COLO668 (cell line): ENCODE results near the gene FGF14.
A peak's percentile ranks its signal among the peaks of the same experiment; 100 is the strongest.

Experiments
- DNase-seq: peaks from one replicate; lab custom pipeline; 2025; ENCODE audit not compliant: unreplicated experiment; lab: John Stamatoyannopoulos, UW

FGF14 gene

DNA sequence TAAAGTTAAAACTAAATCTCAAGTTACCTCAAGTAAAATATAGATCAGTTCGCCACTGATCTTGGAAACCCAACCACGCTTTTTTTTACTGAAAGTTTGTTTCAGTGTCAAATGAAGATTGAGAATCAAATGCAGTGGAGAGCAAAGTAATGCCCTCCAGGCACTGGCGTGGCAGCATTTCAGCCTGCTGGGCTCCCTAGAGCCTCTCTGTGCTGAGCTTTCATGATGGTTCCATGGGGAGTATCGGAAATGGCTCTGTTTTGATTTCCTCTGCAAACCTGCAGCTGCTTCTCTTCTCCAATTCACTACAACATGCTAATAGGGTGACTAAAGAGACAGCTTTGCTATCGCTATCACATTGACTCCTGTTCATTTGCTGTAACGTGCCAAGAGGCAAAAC lies 141.6 kb downstream of the FGF14 start:
- DNase-seq = no peak

DNA sequence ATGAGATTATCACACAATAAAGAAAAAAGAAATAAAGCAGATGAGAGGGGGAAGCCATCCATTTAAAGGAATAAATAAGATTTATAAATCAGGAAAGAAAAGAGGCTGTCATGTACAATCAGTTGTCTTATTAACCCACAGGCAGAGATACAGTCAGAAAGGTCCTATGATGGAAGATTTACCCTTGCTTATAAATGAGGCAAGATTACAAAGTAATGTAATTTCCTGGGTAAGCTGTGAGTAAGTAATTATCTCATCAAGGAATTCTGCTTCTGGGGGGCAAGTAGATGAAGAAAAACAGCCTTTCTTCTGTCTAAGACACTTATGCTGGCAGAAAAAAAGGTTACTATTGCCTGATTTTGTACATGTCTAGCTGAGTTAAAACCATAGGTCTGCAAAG lies 146.4 kb downstream of the FGF14 start:
- no peak for DNase-seq

DNA sequence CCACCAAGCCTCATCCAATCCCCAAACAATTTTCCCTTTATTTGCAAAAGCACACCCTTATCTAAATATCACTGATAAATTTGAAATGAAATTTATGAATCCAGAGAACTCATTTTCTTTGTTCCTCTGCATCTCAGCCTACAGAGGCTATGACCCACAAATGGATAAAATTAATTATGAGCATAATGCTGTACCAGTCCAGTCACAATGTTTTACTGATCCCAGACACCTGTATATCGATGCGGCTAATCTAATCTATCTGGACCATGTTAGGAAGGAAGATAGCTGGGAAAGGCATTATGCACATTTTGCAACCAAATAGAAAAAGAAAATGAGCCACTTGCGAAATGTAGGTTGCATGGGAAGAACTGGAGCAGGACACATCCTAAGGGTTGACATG lies 150.0 kb downstream of the FGF14 start:
- DNase-seq = no peak

DNA sequence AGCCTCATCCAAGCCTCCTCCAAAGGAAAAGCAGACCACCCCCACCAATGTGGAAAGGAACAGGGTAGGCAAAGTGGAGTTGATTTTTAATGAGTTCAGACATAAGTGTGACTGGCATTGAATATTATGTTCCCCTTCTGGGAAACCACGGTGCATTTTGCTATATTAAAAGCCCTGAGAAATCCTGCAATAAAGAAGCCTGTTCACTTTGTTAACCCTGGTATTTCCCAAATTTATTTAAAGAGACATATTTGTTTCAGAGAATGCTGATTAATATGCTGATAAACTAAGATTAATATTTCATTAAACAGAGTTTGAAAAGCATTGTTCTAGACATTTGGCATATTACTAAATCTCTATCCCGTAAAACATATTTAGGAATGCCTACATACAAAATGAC lies 151.4 kb downstream of the FGF14 start:
- DNase-seq = no peak

DNA sequence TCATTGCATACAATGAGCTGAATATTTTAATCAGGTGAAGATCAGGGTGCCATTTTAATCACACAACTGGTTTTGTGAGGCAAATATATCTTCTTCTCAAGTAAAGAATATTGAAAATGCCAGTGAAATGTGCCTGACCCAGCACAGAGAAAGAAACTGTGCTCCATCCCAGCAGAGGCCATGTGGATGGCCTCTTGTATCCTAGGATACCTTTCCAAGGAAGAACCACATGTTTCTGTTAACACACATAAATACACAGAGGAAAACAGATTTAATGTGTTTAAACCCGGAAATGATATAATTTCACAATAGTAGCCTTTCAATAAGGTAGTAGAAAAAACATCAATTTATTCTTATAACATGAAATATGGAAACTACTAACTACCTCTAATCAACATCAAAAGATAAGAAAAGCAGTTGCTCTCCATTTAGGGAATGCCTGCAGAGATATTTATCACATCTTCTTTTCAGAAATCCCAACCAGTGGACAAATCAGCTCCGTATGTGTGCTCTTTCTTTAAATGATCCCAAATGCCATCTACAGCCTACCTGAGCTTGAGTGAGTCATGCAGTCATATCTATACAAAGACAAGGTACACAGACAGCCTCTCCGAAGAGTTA lies 157.1 kb downstream of the FGF14 start:
- DNase-seq = no peak

DNA sequence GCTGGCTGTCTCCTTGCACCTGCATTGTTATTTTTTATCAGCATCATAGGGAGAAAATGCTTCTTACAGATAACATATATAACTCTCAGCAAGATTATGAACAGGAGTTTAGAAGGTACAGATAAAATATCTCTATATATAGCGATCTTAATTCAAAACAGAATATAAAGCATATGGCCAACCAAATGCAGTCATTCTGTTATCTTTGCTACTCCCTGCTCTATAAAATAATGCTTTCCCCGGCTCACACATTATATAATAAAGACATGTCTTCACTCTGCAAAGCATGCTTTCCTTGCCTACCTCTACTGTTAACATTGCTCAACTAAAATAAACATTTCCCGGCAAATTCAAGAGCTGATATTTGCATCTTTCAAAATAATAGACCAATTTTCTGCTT lies 161.7 kb downstream of the FGF14 start:
- no peak for DNase-seq

DNA sequence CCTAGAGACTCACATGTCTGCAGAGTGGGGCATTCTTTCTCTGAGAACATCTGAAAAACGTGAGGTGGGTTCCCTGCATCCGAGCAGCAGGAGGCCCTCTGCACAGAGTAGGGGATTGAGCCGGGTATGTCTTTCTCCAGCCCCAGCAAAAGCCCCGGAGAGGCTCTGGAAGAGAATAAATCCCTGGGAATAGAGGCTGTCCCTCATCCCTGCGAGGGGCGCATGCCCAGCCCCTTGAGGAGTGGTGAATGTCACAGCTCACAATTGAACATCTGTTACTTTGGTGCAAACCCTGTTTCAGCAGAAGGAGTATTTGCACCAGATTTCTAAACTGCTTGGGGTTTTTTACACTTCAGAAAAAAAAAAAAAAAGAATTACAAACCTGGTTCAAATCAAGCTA lies 164.6 kb downstream of the FGF14 start:
- no peak for DNase-seq

DNA sequence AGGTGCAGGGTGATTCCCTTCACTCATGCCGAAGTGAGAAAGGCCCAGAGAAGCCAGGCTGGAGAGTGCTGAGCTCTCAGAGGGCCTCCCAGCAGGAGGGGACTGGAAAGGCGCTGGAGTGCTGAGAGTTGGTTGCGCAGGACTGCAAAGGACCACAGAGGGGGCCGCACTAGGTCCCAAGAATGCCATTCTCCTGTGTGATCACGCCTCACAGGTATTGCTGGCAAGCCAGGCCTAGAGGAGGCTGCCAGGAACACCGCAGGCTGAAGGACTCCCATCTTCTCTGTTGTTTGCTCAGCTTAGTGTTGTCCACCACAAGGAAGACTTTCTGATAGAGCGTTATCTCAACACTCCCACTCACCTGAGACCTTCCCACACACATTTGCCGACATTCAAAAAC lies 165.0 kb downstream of the FGF14 start:
- DNase-seq = no peak

DNA sequence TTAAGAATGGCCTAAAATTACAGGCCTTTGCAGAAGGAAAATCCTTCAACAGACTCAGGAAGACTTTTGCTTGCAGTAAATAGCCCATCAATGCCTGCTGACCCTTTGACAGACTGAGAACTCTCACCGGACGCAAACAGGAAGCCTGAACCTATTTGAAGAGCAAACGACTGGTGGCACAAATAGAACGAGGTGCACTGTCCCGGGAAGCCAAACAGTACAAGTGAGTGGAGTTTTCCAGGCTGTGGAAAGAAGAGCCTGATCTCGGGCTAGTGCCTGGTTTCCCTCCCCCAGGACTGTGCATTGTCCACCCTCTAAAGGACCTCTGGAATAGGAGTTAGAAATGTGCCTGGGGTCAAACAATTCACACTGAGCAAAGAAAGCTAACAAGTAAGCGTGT lies 165.5 kb downstream of the FGF14 start:
- no peak for DNase-seq

DNA sequence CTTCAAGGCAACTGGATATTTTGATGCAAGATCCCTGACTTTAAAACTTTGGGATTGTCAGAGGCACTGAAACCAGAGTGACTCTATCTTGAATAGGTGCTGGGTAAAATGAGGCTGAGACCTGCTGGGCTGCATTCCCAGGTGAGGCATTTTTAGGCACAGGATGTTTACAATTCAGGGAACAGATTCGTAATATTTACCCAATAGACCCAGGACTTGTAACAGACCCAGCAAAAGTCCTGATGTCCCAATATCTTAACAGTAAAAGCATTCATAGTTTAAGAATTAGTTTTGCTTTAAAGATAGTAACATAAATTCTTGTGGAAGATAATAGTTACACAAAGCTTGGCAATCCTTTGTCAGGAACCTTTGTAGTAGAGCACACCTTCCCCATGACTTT lies 166.2 kb downstream of the FGF14 start:
- no peak for DNase-seq

DNA sequence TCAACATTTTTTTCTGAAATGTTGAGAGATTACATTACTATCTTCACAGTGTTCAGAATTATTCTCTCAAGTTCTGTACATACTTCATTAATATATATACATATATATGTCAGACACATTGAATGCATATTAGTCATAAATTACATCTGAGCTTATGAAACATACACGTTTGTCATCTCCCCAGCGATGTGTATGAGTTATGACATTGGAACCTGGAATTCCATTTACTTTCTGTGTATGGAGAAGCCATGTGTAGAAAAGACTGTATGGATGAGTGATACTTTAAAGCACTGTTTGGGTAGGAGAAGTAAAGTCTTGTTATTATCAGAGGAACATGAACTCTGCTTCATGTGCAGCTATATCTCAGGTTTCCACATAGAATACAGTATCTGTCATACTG lies 167.2 kb downstream of the FGF14 start:
- no peak for DNase-seq

DNA sequence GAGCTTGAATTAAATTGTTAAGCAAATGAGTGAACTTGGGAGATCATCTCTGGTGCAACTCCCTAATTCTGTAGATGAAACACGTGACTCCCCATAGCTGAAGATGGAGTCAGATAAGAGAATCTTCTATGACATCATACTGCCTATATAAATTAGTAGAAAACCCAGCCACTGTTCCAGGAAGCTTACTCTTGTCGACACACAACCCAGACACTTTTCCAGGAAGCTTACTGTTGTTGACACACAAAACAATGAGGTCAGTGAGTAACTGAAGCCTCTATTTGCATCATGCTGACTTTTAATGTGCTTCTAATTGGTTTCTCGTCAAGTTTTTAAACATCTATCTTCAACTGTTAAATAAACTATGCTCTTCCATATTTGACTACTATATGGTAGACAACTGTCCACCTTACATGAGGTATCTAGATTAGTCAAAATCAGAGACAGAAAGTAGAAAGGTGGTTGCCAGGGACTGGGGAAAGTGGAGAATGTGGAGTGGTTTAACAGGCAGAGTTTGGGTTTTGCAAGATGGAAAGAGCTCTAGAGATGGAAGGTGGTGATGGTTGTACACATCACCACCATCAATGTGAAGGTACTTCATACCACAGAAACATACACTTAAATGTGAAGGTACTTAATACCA lies 168.2 kb downstream of the FGF14 start:
- DNase-seq = no peak

DNA sequence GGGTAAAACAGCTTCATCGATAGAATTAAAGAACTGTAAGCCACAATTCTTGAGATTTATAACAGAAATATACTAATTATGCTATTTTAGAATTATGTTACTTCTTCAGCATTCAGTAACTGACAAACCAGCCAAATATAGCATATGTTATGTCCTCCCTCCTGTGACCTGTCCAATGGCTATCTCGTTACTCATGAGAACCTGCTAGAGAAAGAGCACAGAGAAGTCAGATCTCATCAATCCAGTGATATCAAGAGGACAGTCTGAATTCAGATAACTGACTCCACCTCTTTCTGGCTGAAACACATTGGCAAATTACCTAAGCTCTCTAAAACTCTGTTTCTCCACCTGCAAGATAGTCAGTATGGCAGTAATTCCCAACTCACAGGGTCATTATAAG lies 170.4 kb downstream of the FGF14 start:
- DNase-seq = no peak

DNA sequence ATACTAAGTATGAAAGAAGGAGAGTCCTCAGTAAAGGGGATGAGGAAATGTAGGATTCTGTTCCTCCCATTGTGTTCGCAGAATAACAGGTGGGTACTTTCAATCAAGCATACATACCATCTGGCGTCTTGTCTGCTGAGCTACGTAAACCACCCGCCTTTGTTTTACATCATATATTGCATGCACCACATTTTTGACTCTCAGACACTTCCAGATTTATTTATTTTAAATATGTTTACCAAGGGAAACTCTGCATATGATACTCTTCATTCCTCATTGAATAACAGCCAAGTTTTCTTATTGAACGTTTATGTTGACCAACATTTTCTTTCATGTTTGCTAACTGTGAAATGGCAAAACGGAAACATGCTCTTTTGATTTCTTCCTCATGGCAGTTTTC lies 174.1 kb downstream of the FGF14 start:
- peak; percentile 30 for DNase-seq

DNA sequence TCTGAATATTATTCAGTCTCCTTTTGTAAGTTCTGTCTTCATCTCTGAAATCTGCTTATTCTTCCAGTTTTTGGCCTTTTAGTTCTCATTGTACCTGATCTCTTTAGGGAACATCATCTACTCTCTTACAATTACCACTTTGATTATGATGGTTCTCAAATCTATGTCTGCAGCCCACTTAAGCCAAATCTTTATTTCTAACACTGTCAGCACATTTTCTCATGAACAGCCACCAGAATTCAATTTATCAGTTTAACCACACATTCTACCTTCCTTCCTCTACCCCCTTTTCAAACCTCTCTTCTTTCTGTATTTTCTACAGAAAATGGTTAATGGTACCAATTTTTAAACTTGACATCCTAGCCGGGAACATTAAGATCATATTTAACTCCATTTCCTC lies 175.3 kb downstream of the FGF14 start:
- no peak for DNase-seq

DNA sequence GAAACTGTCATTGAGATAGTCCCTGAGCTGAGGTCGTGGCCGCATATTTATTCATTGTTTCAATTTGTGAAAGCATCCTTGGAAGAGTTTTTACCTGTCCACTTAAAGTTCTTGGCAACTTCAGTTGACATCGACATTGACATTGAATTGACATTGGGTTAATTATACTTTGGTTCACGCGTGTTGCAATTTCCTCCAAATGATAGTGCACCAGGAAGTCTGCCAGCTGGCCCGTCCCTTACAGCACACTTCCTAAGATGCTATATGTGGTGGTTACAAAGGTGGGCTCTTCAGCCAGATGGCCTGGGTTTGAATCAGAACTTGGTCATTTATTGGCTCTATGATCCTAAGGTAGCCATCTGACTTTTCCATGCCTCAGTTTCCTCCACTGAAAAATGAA lies 176.0 kb downstream of the FGF14 start:
- DNase-seq = no peak

DNA sequence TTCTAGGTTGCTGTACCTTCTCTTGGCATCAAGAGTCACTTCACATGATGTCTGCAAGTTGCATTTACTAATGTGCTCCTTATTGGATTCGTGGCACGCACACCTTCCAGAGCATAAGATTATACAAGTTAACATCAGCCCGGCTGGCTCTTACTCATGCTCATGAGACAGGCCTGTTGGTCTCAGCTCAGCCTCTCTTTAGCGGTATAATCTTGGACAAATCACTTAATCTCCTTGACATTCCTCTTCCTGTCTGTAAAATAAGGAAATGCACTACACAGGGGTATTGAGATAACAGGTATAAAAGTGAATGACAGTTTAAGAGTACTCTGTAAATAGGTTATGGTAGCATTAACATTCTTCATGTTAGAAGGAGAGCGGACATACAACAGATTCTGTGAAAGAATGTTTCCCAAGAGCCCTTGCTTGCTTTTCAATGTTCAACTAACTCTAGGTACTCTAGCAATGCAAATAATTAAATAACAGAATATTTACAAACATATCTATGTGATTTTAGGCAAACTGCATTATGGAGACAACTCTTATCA lies 181.1 kb downstream of the FGF14 start:
- DNase-seq = no peak

DNA sequence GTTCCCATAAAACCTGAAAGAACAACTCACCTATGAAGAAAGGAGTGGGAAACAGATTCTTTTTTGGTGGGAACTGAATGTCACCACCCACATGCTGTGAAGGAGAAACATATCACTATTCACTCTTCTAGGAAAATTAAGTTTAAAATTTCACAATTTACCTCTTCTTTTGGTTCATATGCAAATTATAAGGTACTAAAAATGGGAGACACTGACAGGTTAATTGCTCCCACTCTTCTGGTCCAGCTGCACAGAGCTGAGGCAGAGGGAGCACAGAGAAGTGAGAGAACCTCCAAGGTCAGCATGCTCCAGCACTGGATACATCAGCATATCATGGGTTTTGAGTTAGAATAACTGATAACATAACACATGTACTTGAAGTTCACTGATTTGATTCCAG lies 186.9 kb downstream of the FGF14 start:
- no peak for DNase-seq

DNA sequence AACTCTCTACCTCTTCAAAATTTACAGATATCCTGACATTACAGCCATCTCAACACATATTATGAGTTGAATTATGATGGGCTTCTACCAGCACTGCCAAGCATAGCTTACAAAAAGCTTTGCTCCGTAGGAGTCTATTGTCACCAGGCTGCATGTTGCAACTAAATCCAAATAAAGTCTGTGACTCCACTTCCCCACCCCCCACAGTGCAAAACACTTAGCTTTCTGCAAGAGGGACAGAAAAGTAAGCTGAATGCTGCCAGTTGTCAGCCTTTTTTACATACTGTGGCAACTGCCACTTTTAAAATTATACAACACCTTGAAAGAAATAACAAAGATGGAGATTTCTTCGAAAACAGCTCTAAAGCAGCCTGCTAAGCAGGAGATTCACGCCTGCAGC lies 189.1 kb downstream of the FGF14 start:
- no peak for DNase-seq

DNA sequence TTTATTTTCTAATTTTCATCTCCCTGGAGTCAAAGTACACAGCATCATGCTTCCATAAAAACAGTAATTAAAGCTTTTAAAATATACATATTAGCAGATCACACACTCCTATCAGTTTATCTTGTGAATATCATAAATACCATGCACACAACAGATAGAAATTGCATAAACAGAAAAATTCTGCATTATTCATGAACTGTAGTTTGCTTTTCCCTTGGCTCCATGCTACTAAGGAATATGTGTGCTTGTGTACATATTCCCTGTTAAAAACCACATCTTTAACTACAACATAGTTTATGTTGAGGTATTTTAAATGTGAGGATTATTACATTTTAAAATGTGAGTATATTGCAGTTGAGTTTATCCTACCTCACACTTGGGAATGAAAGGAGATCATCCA lies 193.5 kb downstream of the FGF14 start:
- DNase-seq = no peak

DNA sequence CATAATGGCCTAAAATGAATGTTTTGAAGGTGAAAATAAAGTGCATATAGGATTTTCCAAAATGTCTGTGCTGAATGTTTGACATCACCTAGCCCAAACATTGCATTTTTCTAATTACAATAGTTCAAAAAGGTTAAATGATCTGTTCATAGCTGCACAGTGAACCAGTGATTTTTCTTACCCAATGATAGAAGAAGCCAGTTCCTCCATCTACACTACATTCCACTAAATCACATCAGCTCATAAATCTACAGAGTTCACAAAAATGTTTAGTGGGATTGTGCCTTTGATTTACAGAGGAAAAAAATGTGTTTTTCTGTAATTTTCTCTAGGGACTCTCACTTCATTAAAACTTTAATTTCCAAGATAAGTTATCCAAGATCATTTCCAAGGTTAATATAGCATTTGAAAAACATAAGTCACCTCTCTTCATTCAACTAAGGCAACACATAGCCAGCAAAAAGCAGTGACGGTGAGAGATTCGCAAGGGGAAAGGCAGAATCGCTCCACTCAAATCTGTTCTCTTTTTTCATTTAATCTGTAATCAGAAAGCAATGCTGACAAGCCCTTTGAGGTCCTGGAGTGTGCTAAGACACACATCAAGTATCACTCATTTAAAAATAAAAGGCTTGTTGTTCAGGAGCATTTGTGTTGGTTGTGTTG lies 194.0 kb downstream of the FGF14 start:
- no peak for DNase-seq

DNA sequence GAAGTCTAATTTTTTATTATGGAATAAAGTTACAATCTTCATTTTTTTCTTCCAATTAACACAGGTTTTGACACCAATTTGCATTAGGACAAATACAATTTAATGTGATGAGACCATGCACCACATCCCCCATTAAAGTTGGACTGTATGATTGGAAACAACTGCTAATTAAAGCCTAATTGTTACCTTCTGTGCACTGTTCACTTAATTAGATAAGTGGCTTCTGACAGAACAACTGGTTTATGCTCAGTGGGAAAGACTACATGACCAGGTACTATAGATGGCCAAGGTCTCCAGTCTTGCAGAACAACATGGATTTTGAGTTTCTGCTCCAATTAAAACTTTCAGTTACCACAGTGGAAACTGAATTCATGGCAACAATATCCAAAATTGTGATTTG lies 198.1 kb downstream of the FGF14 start:
- DNase-seq = no peak
